Liver (tissue), 3 donors: ENCODE data around the gene LRCH3.

Experiments used
- FOXA1 ChIP-seq: IDR thresholded peaks from 2 replicates; pipeline ENCODE4 v1.6.1; 2016; ENCODE audit warnings: antibody characterized with exemption
- TF ChIP-seq, protein P1 (sequence below): fragments of 150-350 bp; IDR thresholded peaks from 2 replicates; pipeline ENCODE4 v1.5.1; 2017; ENCODE audit warnings: improper control_type of control experiment, low read depth, low read length; ENCODE audit not compliant: missing input control
- TF ChIP-seq, protein P2 (sequence below): IDR thresholded peaks from 2 replicates; pipeline ENCODE4 v1.6.1; 2016; ENCODE audit warnings: antibody characterized with exemption
- donor health status: healthy.
- donor health status: healthy.

DNA sequence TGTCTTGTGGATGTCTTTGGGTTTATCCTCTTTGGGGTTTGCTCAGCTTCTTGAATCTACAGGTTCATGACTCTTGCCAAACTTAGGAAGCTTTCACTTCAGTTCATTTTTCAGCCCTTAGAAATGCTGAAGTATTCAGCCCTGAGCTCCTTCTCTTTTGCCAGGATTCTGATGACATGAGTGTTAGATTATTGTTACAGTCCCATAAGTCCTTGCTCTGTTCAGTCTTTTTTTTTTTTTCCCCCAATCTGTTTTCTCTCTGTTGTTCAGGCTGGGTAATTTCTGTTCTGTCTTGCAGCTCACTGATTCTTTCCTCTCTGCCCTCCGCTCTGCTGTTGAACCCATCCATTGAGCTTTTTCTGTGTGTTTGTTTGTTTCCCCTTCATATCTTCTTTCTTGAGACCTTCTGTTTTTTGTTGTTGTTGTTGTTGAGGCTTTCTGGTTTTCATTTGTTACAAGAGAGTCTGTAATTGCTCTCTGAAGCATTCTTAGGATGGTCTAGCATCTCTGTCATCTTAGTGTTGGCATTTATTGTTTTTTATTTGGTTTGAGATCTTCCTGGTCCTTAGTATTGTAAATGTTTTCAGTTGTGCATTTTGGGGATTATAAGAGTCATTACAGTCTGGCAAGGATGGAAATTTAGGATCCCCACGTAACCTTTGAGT is 18.4 kb downstream of the LRCH3 start:
- TF ChIP-seq, protein P1, sequence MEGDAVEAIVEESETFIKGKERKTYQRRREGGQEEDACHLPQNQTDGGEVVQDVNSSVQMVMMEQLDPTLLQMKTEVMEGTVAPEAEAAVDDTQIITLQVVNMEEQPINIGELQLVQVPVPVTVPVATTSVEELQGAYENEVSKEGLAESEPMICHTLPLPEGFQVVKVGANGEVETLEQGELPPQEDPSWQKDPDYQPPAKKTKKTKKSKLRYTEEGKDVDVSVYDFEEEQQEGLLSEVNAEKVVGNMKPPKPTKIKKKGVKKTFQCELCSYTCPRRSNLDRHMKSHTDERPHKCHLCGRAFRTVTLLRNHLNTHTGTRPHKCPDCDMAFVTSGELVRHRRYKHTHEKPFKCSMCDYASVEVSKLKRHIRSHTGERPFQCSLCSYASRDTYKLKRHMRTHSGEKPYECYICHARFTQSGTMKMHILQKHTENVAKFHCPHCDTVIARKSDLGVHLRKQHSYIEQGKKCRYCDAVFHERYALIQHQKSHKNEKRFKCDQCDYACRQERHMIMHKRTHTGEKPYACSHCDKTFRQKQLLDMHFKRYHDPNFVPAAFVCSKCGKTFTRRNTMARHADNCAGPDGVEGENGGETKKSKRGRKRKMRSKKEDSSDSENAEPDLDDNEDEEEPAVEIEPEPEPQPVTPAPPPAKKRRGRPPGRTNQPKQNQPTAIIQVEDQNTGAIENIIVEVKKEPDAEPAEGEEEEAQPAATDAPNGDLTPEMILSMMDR: no peak
- TF ChIP-seq, protein P2, sequence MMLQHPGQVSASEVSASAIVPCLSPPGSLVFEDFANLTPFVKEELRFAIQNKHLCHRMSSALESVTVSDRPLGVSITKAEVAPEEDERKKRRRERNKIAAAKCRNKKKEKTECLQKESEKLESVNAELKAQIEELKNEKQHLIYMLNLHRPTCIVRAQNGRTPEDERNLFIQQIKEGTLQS: no peak
- TF ChIP-seq FOXA1: no peak
